Lower lobe of right lung (tissue), 2 donors: ENCODE measurements around the gene USP7. TPM values are rescaled to one million over a fixed set of nuclear protein-coding genes. Genes with fewer than 3 reads are reported as not detected.

Experiments used
- ATAC-seq, 2 donors: fragments of 200-7000 bp; cut with Tn5 transposase; one replicate each; pipeline ENCODE4 v1.9.1; 2020 to 2022; ENCODE audit warnings: mild to moderate bottlenecking in 2 of 2, moderate library complexity in 2 of 2
- DNase-seq: peaks from one replicate; pipeline ENCODE4 v3.0.0-alpha.2; 2020
- H3K27ac ChIP-seq: fragments of 200-600 bp; one replicate; pipeline ENCODE4 v1.8.0; 2022
- H3K27me3 ChIP-seq: fragments of 200-600 bp; one replicate; pipeline ENCODE4 v1.8.0; 2022; ENCODE audit warnings: low read depth
- H3K36me3 ChIP-seq: fragments of 200-600 bp; one replicate; pipeline ENCODE4 v1.8.0; 2022; ENCODE audit warnings: mild to moderate bottlenecking
- H3K4me1 ChIP-seq: fragments of 200-600 bp; one replicate; pipeline ENCODE4 v1.8.0; 2022
- H3K4me3 ChIP-seq: fragments of 200-600 bp; one replicate; pipeline ENCODE4 v1.8.0; 2022; ENCODE audit warnings: mild to moderate bottlenecking
- H3K9me3 ChIP-seq: fragments of 200-600 bp; one replicate; pipeline ENCODE4 v1.8.0; 2022
- intact Hi-C: fragments of 100-400 bp; cut with DNase I; formaldehyde crosslinking; loops from one replicate; pipeline ENCODE4 v1.11.0; 2022
- total RNA-seq: library from RNA; stranded (reverse); fragmentation: NEBNext Ultra II Directional; extraction: Animal tissue kit (Norgen Biotek cat#: 25700); gene quantifications from one replicate; pipeline ENCODE4 v1.2.1, GENCODE V29; 2021
- TF ChIP-seq, protein P1 (sequence below): fragments of 200-600 bp; IDR thresholded peaks from one replicate; pipeline ENCODE4 v1.8.0; 2022; ENCODE audit warnings: antibody characterized with exemption, mild to moderate bottlenecking
- donor health status: DM: no; HTN: yes; CAD: no; lungs with severe emphysema.

The USP7 gene
- total RNA-seq, 1 donor from 2014 or later = 87.5 TPM

DNA sequence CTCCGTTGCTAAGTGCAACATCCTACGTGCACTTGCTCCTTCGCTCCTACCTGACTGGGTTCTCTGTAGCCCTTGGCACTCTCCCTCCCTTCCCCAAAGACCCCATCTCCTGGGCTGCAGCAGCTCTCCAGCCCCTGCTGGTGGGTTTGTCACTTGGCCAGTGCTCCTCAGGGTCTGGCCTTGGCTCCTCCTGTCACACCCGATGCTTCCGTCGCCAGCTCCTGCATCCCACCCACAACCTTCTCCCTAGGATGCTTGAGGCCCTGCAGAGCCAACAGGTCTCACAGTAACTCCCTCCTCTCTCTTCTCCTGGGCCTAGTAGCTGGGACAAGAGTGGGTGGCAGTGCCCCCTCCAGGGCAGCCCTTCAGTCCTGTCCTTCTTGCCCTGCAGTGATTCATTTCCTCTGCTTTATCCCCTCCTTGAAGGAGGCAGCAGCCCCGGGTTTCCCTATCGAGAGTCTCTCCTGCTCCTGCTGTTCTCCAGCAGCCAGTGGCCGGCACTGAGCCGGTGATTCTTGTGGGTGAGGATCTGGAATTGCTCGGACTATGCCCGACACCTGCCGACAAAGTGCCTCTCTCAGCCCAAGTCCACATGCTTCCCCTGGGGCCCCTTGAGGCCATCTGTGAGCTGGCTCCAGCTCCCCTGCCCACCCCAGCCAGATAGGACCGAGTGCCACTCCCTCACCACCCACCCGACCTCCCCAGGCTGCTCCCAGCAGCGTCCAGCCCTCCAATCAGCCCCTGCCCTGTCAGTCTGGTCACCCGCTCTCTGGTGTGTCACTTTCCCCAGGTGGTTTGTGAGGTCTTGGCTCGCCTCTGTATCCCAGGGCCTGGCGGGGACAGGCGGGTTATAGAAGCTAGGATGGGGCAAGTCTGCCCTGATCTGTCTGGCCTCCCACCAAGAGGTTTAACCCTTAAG, 77.8 kb downstream of the USP7 start:
- H3K4me3 ChIP-seq = no peak overlapping the region
- intact Hi-C loops = no loop called here
- peaks cover 19% of the 10 kb centered on the region for H3K36me3 ChIP-seq
- TF ChIP-seq, protein P1, sequence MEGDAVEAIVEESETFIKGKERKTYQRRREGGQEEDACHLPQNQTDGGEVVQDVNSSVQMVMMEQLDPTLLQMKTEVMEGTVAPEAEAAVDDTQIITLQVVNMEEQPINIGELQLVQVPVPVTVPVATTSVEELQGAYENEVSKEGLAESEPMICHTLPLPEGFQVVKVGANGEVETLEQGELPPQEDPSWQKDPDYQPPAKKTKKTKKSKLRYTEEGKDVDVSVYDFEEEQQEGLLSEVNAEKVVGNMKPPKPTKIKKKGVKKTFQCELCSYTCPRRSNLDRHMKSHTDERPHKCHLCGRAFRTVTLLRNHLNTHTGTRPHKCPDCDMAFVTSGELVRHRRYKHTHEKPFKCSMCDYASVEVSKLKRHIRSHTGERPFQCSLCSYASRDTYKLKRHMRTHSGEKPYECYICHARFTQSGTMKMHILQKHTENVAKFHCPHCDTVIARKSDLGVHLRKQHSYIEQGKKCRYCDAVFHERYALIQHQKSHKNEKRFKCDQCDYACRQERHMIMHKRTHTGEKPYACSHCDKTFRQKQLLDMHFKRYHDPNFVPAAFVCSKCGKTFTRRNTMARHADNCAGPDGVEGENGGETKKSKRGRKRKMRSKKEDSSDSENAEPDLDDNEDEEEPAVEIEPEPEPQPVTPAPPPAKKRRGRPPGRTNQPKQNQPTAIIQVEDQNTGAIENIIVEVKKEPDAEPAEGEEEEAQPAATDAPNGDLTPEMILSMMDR = no peak
- peak; percentile 3 to 18 for ATAC-seq
- DNase-seq = peak; percentile 39
- H3K27me3 ChIP-seq = peaks cover 13% of the 10 kb centered on the region
- no peaks in the 10 kb centered on the region for H3K9me3 ChIP-seq
- peaks cover 12% of the 10 kb centered on the region for H3K4me1 ChIP-seq
- no peak overlapping the region for H3K27ac ChIP-seq

DNA sequence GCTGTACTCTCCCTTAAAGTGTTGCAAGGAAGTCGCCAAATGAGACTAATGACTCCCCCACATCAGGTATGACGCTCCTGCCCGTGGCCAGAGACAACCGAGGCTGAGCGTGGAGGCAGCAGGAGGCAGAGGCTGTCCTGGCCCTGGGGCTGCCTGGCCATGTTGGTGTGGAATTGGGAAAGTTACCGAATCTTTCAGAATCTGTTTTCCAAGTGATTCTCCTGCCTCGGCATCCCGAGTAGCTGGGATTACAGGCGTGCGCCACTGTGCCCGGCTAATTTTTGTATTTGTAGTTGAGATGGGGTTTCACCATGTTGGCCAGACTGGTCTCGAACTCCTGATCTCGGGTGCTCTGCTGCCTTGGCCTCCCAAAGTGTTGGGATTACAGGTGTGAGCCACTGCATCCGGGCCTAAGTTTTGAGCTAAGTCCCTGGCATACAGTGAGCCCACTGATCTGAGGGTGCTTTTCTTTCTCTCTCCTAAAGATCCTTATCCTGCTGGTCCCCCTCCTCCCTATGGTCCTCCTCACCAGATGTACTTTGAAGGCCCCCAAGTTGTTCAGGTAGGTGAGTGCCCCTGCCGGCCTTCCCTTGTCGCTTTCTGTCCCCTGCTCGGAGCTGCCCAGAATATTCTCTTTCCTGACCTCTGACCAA, 80.9 kb downstream of the USP7 start:
- Histone ChIP-seq H3K4me3 (no peak overlapping the region), H3K36me3 (peaks cover 1% of the 10 kb centered on the region), H3K9me3 (no peaks in the 10 kb centered on the region), H3K27me3 (peaks cover 13% of the 10 kb centered on the region), H3K27ac (no peak overlapping the region), H3K4me1 (peaks cover 12% of the 10 kb centered on the region)
- ATAC-seq = no peak
- DNase-seq = peak; percentile 9
- TF ChIP-seq, protein P1 = no peak
- intact Hi-C loops = no loop called here

DNA sequence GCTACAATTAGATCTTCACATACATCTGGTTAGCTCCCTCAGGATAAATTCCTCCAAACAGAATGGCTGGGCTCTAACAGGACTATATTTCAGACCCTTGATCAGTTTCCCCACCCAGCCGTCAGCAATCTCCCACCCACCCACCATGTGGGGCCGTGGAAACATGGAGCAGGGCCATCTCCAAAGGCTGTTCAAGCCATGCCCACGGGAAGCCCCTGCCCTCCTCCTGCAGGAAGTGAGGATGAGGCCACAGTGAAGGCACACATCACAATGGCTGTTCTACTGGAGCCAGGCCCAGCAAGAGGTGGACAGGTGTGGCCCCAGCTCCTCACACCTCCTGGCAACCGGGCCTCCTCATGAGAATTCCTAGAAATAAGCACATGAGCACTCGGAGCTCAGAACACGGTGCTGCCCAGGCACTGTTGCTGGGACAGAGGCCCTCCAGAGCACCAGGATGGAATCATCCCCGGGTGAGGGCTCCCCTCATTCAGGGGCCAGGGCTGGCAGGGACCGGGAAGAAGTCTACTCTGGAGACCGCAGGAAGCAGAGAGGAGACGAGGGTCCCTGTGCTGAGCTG, 81.6 kb downstream of the USP7 start, which contains the start of gene LITAFD:
Gene LITAFD (plus strand): TSS at position 311 of the 577 bp plus-strand sequence. CDS start 2,005 bp downstream, outside the sequence.
- ATAC-seq = no peak
- intact Hi-C loops = no loop called here
- DNase-seq = no peak
- peaks cover 13% of the 10 kb centered on the region for H3K27me3 ChIP-seq
- H3K9me3 ChIP-seq = no peaks in the 10 kb centered on the region
- no peak within 1 kb of the TSS for H3K27ac ChIP-seq
- no peak within 1 kb of the TSS for H3K4me3 ChIP-seq
- peaks cover 12% of the 10 kb centered on the region for H3K4me1 ChIP-seq
- TF ChIP-seq, protein P1 = no peak
- no peaks in the 10 kb centered on the region for H3K36me3 ChIP-seq

- intact Hi-C loops = no loop called here
- ATAC-seq (no peak), DNase-seq (no peak)
- H3K9me3 ChIP-seq = no peaks in the 10 kb centered on the region
- H3K27me3 ChIP-seq = peaks cover 13% of the 10 kb centered on the region
- peaks cover 7% of the 10 kb centered on the region for H3K4me1 ChIP-seq
- no peak overlapping the region for H3K27ac ChIP-seq
- TF ChIP-seq, protein P1 = no peak
- no peak overlapping the region for H3K4me3 ChIP-seq
- no peaks in the 10 kb centered on the region for H3K36me3 ChIP-seq
Observed at GRCh38 chr16:8880839-8881510, 82.7 kb downstream of the USP7 start.

GRCh38 chr16:8878523-8878911, 85.2 kb downstream of the USP7 start:
- no peaks in the 10 kb centered on the region for H3K36me3 ChIP-seq
- no peak for DNase-seq

More at GRCh38 chr16:8878523-8878911, 85.2 kb downstream of the USP7 start:
- H3K4me3 ChIP-seq = no peak overlapping the region
- intact Hi-C loops = no loop called here
- ATAC-seq = peak in 1 of 2 donors; percentile 5
- no peaks in the 10 kb centered on the region for H3K9me3 ChIP-seq
- H3K27me3 ChIP-seq = peaks cover 4% of the 10 kb centered on the region
- H3K4me1 ChIP-seq = no peaks in the 10 kb centered on the region
- TF ChIP-seq, protein P1 = no peak
- H3K27ac ChIP-seq = no peak overlapping the region
